ENCODE data around the gene LRBA. TPM values are rescaled to one million over a fixed set of nuclear protein-coding genes. Genes with fewer than 3 reads are reported as not detected.

LRBA gene
- total and polyA plus RNA-seq, 9 of the 15 experiments (the other 6 are each of a cell fraction or from before 2014, with no cell fraction given) = 24.2 to 88.7 (median 59.7) TPM

DNA sequence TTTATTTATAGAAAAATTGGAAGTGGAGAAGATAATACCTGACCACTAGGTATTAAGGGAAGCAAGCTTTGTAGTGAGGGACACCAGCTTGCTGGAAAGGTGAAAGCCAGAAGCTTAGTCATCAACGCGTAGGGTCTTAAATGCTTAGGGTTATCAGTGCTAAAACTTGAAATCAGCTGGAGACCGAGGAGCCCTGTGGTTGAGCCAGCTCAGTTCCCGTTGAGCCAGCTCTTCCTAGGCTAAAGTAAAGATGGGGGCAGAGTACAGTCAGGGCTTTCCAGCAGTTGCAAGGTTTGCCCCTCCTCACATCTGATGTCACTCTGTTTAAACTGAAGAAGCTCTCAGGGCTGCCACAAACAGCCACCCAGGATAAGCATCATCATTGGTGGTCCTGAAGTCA is 696.1 kb downstream of the LRBA start (continued):
- TF ChIP-seq CHD7 (IDR thresholded peaks at IDR 0.05; ENCODE audit: low read depth, low read length) (no peak), SMAD2 (IDR thresholded peaks at IDR 0.05; ENCODE audit: low read depth, low read length) (no peak), VEZF1 (CRISPR knock-in tag; IDR thresholded peaks at IDR 0.05) (no peak), JUND (IDR thresholded peaks at IDR 0.05; ENCODE audit: borderline replicate concordance, low read depth, low read length) (peak; percentile 85), JUND (tag; IDR thresholded peaks at IDR 0.05; ENCODE audit: borderline replicate concordance, low read depth, low read length) (peak; percentile 90; the same call in 2 of the 3 replicates), L3MBTL2 (IDR thresholded peaks at IDR 0.05) (peak; percentile 27; the same call in 1 of the 2 replicates), SIN3B (IDR thresholded peaks at IDR 0.05; ENCODE audit: low read depth) (no peak), DACH1 (IDR thresholded peaks at IDR 0.05; ENCODE audit: partially characterized antibody) (peak; percentile 77), GATA2 (CRISPR knock-in tag; IDR thresholded peaks at IDR 0.05) (no peak), BACH1 (tag; IDR thresholded peaks at IDR 0.05) (peak; percentile 29; the same call in 1 of the 2 replicates), SMARCA4 (IDR thresholded peaks at IDR 0.05) (peak; percentile 73; the same call in 1 of the 2 replicates), ARID1B (IDR thresholded peaks at IDR 0.05) (peak; percentile 77), ZNF707 (CRISPR knock-in tag; conservative IDR thresholded peaks at IDR 0.05) (no peak)
- TF ChIP-seq, protein P1, sequence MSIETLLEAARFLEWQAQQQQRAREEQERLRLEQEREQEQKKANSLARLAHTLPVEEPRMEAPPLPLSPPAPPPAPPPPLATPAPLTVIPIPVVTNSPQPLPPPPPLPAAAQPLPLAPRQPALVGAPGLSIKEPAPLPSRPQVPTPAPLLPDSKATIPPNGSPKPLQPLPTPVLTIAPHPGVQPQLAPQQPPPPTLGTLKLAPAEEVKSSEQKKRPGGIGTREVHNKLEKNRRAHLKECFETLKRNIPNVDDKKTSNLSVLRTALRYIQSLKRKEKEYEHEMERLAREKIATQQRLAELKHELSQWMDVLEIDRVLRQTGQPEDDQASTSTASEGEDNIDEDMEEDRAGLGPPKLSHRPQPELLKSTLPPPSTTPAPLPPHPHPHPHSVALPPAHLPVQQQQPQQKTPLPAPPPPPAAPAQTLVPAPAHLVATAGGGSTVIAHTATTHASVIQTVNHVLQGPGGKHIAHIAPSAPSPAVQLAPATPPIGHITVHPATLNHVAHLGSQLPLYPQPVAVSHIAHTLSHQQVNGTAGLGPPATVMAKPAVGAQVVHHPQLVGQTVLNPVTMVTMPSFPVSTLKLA (conservative IDR thresholded peaks at IDR 0.05) = no peak

Measured in K562 (cell line).